ENCODE results near the gene SH3RF2. TPM values are rescaled to one million over a fixed set of nuclear protein-coding genes. Genes with fewer than 3 reads are reported as not detected.

SH3RF2 gene
- total RNA-seq, 4 donors from 2014 or later = 0.26 to 4.1 (median 1.8) TPM

- H3K27me3 ChIP-seq = no peaks in the 10 kb centered on the region
- no peak overlapping the region for H3K27ac ChIP-seq
- H3K4me1 ChIP-seq = no peaks in the 10 kb centered on the region
- intact Hi-C loops (cut with DNase I; ENCODE audit: low total_unique reads) = no loop called here
- H3K4me3 ChIP-seq = no peak overlapping the region
- no peak for TF ChIP-seq POLR2A (IDR thresholded peaks at IDR 0.05)
- no peak for TF ChIP-seq CTCF (IDR thresholded peaks at IDR 0.05)
- H3K36me3 ChIP-seq = no peaks in the 10 kb centered on the region
- H3K9me3 ChIP-seq = no peaks in the 10 kb centered on the region
- DNase-seq = no peak
These were observed 22.7 kb upstream of the SH3RF2 start for GRCh38 chr5:145913701-145914100.

- no peak overlapping the region for H3K27ac ChIP-seq
- H3K4me1 ChIP-seq = no peaks in the 10 kb centered on the region
- no peaks in the 10 kb centered on the region for H3K9me3 ChIP-seq
- no peaks in the 10 kb centered on the region for H3K36me3 ChIP-seq
- H3K4me3 ChIP-seq = no peak overlapping the region
- no peaks in the 10 kb centered on the region for H3K27me3 ChIP-seq
- TF ChIP-seq POLR2A (IDR thresholded peaks at IDR 0.05) = no peak
- TF ChIP-seq CTCF (IDR thresholded peaks at IDR 0.05) = no peak
- DNase-seq = no peak
- intact Hi-C loops (cut with DNase I; ENCODE audit: low total_unique reads) = no loop called here
These were observed 20.3 kb upstream of the SH3RF2 start for GRCh38 chr5:145915970-145916638.

GRCh38 chr5:145917288-145917687 lies 19.1 kb upstream of the SH3RF2 start:
- no peak overlapping the region for H3K27ac ChIP-seq
- no peaks in the 10 kb centered on the region for H3K27me3 ChIP-seq
- TF ChIP-seq CTCF (IDR thresholded peaks at IDR 0.05) = no peak
- TF ChIP-seq POLR2A (IDR thresholded peaks at IDR 0.05) = no peak
- intact Hi-C loops (cut with DNase I; ENCODE audit: low total_unique reads) = no loop called here
- no peak overlapping the region for H3K4me3 ChIP-seq
- no peaks in the 10 kb centered on the region for H3K36me3 ChIP-seq
- H3K9me3 ChIP-seq = no peaks in the 10 kb centered on the region
- no peak for DNase-seq
- H3K4me1 ChIP-seq = no peaks in the 10 kb centered on the region

- TF ChIP-seq CTCF (IDR thresholded peaks at IDR 0.05) = no peak
- TF ChIP-seq POLR2A (IDR thresholded peaks at IDR 0.05) = no peak
- intact Hi-C loops (cut with DNase I; ENCODE audit: low total_unique reads) = no loop called here
- H3K4me1 ChIP-seq = no peaks in the 10 kb centered on the region
- no peak for DNase-seq
- no peaks in the 10 kb centered on the region for H3K36me3 ChIP-seq
- no peaks in the 10 kb centered on the region for H3K9me3 ChIP-seq
- H3K27me3 ChIP-seq = no peaks in the 10 kb centered on the region
- H3K27ac ChIP-seq = no peak overlapping the region
- no peak overlapping the region for H3K4me3 ChIP-seq
These were observed 18.0 kb upstream of the SH3RF2 start for GRCh38 chr5:145918397-145918796.

- H3K36me3 ChIP-seq = no peaks in the 10 kb centered on the region
- no peak for TF ChIP-seq CTCF (IDR thresholded peaks at IDR 0.05)
- TF ChIP-seq POLR2A (IDR thresholded peaks at IDR 0.05) = no peak
- no peaks in the 10 kb centered on the region for H3K9me3 ChIP-seq
- H3K27me3 ChIP-seq = no peaks in the 10 kb centered on the region
- no peak overlapping the region for H3K4me3 ChIP-seq
- no peak for DNase-seq
- no peak overlapping the region for H3K27ac ChIP-seq
- intact Hi-C loops (cut with DNase I; ENCODE audit: low total_unique reads) = no loop called here
- H3K4me1 ChIP-seq = no peaks in the 10 kb centered on the region
These were observed 17.0 kb upstream of the SH3RF2 start for GRCh38 chr5:145919413-145919812.

Data from uterus (tissue), 4 donors.